ENCODE data around the gene FAM53B.

Gene FAM53B

DNA sequence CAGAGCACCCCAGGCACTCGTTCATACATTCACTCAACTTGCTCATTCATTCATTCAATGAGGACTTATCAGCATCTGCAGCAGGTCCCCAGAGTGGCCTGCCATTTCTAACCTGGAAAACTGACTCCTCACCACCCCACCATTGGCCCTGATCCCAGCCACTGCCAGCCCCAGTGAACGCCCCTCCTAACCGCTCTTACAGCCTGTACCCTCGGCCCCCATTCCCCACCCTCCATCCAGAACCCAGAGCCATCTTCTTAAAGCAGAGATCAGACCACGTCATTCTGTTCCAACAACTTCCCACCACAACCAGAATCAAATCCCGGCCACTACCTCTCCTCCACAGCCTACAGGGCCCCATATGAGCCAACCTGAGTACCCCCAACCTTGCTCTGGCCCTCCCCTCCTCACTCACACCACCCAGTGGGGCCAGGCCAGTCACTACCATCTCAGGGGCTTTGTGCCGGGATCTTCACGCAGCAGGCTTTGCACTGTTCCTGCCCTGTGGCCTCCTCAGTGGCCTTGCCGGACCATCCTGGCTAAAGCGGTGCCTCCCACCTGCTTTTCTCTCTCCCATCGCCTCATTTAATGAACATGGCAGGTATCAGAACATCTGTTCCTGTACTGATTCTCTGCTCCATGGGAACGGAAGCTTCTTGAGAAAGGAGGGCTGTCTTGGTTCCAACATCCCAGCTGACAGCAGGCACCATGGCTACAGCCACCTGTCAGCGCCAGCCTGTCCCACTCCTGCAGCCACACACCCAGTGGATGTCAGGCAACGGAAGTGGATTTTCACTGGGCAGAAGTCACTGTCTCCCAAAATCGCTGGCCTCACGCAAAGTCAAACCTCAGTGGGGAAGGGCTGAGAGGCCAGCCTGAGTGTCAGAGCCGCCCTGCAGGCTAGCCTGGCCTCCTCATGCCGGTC, 45.4 kb downstream of the FAM53B start:
- TF ChIP-seq OSR1 (CRISPR knock-in tag; IDR thresholded peaks at IDR 0.05) (no peak), ZFP3 (CRISPR knock-in tag; IDR thresholded peaks at IDR 0.05) (no peak), ARNTL (CRISPR knock-in tag; IDR thresholded peaks at IDR 0.05; ENCODE audit: borderline replicate concordance, low read depth) (no peak), RARB (CRISPR knock-in tag; IDR thresholded peaks at IDR 0.05) (no peak), BACH2 (CRISPR knock-in tag; IDR thresholded peaks at IDR 0.05; ENCODE audit: borderline replicate concordance) (no peak), ZNF70 (CRISPR knock-in tag; IDR thresholded peaks at IDR 0.05) (no peak), ZNF8 (CRISPR knock-in tag; IDR thresholded peaks at IDR 0.05) (no peak), TCF4 (CRISPR knock-in tag; IDR thresholded peaks at IDR 0.05; ENCODE audit: borderline replicate concordance) (no peak), GLIS3 (CRISPR knock-in tag; IDR thresholded peaks at IDR 0.05) (no peak), ESRRG (CRISPR knock-in tag; IDR thresholded peaks at IDR 0.05) (no peak), ISL1 (CRISPR knock-in tag; IDR thresholded peaks at IDR 0.05) (no peak)
- TF ChIP-seq, protein P1, sequence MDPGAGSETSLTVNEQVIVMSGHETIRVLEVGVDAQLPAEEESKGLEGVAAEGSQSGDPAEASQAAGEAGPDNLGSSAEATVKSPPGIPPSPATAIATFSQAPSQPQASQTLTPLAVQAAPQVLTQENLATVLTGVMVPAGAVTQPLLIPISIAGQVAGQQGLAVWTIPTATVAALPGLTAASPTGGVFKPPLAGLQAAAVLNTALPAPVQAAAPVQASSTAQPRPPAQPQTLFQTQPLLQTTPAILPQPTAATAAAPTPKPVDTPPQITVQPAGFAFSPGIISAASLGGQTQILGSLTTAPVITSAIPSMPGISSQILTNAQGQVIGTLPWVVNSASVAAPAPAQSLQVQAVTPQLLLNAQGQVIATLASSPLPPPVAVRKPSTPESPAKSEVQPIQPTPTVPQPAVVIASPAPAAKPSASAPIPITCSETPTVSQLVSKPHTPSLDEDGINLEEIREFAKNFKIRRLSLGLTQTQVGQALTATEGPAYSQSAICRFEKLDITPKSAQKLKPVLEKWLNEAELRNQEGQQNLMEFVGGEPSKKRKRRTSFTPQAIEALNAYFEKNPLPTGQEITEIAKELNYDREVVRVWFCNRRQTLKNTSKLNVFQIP (CRISPR knock-in tag; IDR thresholded peaks at IDR 0.05; ENCODE audit: borderline replicate concordance, low read depth) = no peak
- TF ChIP-seq, protein P2, sequence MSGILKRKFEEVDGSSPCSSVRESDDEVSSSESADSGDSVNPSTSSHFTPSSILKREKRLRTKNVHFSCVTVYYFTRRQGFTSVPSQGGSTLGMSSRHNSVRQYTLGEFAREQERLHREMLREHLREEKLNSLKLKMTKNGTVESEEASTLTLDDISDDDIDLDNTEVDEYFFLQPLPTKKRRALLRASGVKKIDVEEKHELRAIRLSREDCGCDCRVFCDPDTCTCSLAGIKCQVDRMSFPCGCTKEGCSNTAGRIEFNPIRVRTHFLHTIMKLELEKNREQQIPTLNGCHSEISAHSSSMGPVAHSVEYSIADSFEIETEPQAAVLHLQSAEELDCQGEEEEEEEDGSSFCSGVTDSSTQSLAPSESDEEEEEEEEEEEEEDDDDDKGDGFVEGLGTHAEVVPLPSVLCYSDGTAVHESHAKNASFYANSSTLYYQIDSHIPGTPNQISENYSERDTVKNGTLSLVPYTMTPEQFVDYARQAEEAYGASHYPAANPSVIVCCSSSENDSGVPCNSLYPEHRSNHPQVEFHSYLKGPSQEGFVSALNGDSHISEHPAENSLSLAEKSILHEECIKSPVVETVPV (CRISPR knock-in tag; IDR thresholded peaks at IDR 0.05) = no peak
- TF ChIP-seq, protein P3, sequence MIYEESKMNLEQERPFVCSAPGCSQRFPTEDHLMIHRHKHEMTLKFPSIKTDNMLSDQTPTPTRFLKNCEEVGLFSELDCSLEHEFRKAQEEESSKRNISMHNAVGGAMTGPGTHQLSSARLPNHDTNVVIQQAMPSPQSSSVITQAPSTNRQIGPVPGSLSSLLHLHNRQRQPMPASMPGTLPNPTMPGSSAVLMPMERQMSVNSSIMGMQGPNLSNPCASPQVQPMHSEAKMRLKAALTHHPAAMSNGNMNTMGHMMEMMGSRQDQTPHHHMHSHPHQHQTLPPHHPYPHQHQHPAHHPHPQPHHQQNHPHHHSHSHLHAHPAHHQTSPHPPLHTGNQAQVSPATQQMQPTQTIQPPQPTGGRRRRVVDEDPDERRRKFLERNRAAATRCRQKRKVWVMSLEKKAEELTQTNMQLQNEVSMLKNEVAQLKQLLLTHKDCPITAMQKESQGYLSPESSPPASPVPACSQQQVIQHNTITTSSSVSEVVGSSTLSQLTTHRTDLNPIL (CRISPR knock-in tag; IDR thresholded peaks at IDR 0.05; ENCODE audit: low read depth) = no peak
- no peak for ATAC-seq

DNA sequence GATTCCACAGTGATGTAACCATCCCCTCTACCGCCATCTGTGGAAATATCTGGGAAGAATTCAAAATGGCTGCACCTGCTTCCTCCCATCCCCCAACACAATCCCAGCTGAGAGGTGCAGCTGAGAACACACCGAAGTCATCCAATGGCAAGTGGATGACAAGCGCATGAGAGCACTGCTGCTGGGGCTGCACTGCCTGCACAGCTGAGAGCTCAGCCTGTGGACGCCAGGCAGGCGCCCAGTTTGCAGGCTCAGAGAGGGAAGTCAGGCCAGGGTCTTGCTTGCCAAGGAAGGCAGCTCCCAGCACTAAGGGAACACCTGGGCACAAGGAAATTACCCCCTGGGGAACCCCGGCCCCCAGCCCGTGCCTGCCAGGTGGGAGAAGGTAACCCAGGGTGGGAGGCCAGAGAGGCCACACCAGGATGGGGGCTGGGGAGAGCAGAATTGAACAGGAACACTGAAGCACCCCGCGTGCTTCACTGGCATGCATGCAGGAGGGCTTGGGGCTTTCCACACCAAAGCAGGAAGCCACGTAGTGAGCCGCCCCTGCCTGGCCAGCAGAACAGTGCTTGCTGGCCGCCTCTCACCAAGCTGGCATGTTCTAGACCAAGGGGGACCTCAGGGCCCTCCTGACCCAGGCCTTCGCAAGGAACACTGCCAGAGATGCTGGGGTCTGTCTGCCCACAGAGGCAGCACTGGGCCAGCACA, 46.2 kb downstream of the FAM53B start:
- no peak; the same call in 1 of the 3 replicates for ATAC-seq
- TF ChIP-seq ZC3H10 (CRISPR knock-in tag; IDR thresholded peaks at IDR 0.05) (no peak), ZFP3 (CRISPR knock-in tag; IDR thresholded peaks at IDR 0.05) (no peak), ISL1 (CRISPR knock-in tag; IDR thresholded peaks at IDR 0.05) (no peak)

DNA sequence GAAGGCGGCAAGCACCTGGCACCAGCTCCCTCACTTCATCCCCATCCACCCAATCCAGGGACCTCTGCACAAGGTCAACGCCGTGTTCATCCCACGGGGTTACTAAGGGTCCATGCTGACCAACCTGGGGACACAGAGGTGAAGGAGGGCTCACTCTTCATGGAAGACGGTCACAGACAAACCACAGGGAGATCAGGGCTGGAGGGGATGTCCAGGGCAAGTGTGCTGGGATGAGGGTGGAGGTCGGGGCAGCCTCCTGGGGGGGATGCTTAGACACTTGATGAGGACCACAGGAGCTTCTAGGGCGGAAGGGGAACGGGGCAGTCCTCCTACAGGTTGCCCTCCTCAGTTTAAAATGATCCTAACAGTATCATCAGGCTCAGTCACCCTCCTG, 46.7 kb downstream of the FAM53B start:
- ATAC-seq = no peak
- TF ChIP-seq OSR1 (CRISPR knock-in tag; IDR thresholded peaks at IDR 0.05) = no peak
- TF ChIP-seq, protein P1 (CRISPR knock-in tag; IDR thresholded peaks at IDR 0.05; ENCODE audit: borderline replicate concordance, low read depth) = no peak
- TF ChIP-seq ZNF565 (CRISPR knock-in tag; conservative IDR thresholded peaks at IDR 0.05; ENCODE audit: low read depth) = no peak
- TF ChIP-seq CSDC2 (CRISPR knock-in tag; IDR thresholded peaks at IDR 0.05) = no peak
- TF ChIP-seq TOX (CRISPR knock-in tag; IDR thresholded peaks at IDR 0.05; ENCODE audit: borderline replicate concordance) = no peak
- TF ChIP-seq RARB (CRISPR knock-in tag; IDR thresholded peaks at IDR 0.05) = no peak
- TF ChIP-seq ZFP3 (CRISPR knock-in tag; IDR thresholded peaks at IDR 0.05) = no peak
- TF ChIP-seq ESRRG (CRISPR knock-in tag; IDR thresholded peaks at IDR 0.05) = no peak
- TF ChIP-seq ZNF8 (CRISPR knock-in tag; IDR thresholded peaks at IDR 0.05) = no peak
- TF ChIP-seq BACH2 (CRISPR knock-in tag; IDR thresholded peaks at IDR 0.05; ENCODE audit: borderline replicate concordance) = no peak
- TF ChIP-seq, protein P2 (CRISPR knock-in tag; IDR thresholded peaks at IDR 0.05) = no peak
- TF ChIP-seq PPARA (CRISPR knock-in tag; IDR thresholded peaks at IDR 0.05; ENCODE audit: borderline replicate concordance) = no peak
- TF ChIP-seq, protein P4, sequence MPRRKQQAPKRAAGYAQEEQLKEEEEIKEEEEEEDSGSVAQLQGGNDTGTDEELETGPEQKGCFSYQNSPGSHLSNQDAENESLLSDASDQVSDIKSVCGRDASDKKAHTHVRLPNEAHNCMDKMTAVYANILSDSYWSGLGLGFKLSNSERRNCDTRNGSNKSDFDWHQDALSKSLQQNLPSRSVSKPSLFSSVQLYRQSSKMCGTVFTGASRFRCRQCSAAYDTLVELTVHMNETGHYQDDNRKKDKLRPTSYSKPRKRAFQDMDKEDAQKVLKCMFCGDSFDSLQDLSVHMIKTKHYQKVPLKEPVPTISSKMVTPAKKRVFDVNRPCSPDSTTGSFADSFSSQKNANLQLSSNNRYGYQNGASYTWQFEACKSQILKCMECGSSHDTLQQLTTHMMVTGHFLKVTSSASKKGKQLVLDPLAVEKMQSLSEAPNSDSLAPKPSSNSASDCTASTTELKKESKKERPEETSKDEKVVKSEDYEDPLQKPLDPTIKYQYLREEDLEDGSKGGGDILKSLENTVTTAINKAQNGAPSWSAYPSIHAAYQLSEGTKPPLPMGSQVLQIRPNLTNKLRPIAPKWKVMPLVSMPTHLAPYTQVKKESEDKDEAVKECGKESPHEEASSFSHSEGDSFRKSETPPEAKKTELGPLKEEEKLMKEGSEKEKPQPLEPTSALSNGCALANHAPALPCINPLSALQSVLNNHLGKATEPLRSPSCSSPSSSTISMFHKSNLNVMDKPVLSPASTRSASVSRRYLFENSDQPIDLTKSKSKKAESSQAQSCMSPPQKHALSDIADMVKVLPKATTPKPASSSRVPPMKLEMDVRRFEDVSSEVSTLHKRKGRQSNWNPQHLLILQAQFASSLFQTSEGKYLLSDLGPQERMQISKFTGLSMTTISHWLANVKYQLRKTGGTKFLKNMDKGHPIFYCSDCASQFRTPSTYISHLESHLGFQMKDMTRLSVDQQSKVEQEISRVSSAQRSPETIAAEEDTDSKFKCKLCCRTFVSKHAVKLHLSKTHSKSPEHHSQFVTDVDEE (CRISPR knock-in tag; IDR thresholded peaks at IDR 0.05) = no peak
- no peak for TF ChIP-seq ZFP30 (CRISPR knock-in tag; IDR thresholded peaks at IDR 0.05)
- TF ChIP-seq ARNTL (CRISPR knock-in tag; IDR thresholded peaks at IDR 0.05; ENCODE audit: borderline replicate concordance, low read depth) = no peak
- TF ChIP-seq, protein P3 (CRISPR knock-in tag; IDR thresholded peaks at IDR 0.05; ENCODE audit: low read depth) = no peak
- no peak for TF ChIP-seq ZNF70 (CRISPR knock-in tag; IDR thresholded peaks at IDR 0.05)

Measured in SK-N-SH treated with all-trans-retinoic acid at 6 μM for 48 hours (cell line).